ACC112 (cell line): ENCODE results near the gene CBX4.

ENCODE experiments used
- H2AFZ ChIP-seq: fragments of 200-600 bp; sonication (generic); one replicate; pipeline ENCODE4 v1.6.0; 2017; ENCODE audit warnings: antibody characterized with exemption, low read length; ENCODE audit not compliant: unreplicated experiment
- H3K27ac ChIP-seq: fragments of 200-600 bp; sonication (generic); 2 replicates; pipeline ENCODE4 v1.5.1; 2014; ENCODE audit warnings: low read depth, mild to moderate bottlenecking, antibody characterized with exemption, low read length, moderate library complexity
- H3K27me3 ChIP-seq: fragments of 200-600 bp; sonication (generic); 2 replicates; pipeline ENCODE4 v1.6.1; 2014; ENCODE audit warnings: mild to moderate bottlenecking, antibody characterized with exemption, low read length, moderate library complexity, mixed read lengths; ENCODE audit not compliant: insufficient read depth
- H3K36me3 ChIP-seq: fragments of 200-600 bp; sonication (generic); 2 replicates; pipeline ENCODE4 v1.6.1; 2016; ENCODE audit warnings: mild to moderate bottlenecking, antibody characterized with exemption, low read length, moderate library complexity, mixed read lengths; ENCODE audit not compliant: insufficient read depth
- H3K4me1 ChIP-seq: fragments of 200-600 bp; sonication (generic); one replicate; pipeline ENCODE4 v1.6.1; 2016; ENCODE audit warnings: low read length, mixed read lengths; ENCODE audit not compliant: insufficient read depth, unreplicated experiment, control insufficient read depth
- H3K4me3 ChIP-seq: fragments of 200-600 bp; sonication (generic); 2 replicates; pipeline ENCODE4 v1.5.1; 2014; ENCODE audit warnings: mild to moderate bottlenecking, low read depth, low read length
- H3K79me2 ChIP-seq: fragments of 200-600 bp; sonication (generic); one replicate; pipeline ENCODE4 v1.6.0; 2016; ENCODE audit warnings: low read length; ENCODE audit not compliant: control insufficient read depth, unreplicated experiment, insufficient read depth

The CBX4 gene

DNA sequence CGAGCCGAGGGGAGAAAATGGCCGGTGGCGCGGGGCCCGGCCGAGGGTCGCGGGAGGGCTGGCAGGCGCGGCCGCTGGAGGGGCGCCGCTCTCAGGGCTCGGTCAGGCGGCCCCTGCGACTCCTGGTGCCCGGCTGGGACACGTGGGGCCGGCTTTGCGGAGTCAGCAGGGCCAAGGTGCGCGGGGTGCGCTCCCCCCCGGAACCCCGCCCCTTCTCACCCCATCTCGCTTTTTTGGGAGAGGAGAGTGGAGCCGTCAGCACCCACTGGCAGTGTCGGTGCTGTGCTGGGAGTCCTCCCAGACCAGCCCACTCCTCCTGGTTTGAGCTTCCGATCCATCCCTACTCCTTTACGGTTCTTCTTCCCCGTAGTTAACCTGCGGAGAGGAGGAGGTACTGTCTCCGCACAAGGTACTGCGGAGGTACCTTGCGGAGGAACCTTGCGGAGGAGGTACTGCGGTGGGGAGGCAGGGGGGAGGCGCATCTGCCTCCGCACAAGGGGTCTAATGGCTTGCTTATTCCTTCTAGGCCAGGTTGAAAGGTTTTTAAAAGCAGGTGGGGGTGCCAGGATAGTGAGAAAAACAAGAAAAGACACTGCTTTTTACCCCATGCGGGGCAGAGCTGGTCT lies 23.3 kb downstream of the CBX4 start:
- Histone ChIP-seq H3K36me3 (no peaks in the 10 kb centered on the region), H3K27me3 (peaks cover 53% of the 10 kb centered on the region), H3K4me3 (no peak overlapping the region), H2AFZ (no peak overlapping the region), H3K4me1 (peaks cover 15% of the 10 kb centered on the region), H3K27ac (no peak overlapping the region), H3K79me2 (no peaks in the 10 kb centered on the region)

GRCh38 chr17:79814974-79815835 lies 24.0 kb downstream of the CBX4 start:
- no peak overlapping the region for H3K27ac ChIP-seq
- no peaks in the 10 kb centered on the region for H3K79me2 ChIP-seq
- no peak overlapping the region for H2AFZ ChIP-seq
- H3K4me3 ChIP-seq: peak overlapping the region; percentile 57
- H3K4me1 ChIP-seq: peaks cover 15% of the 10 kb centered on the region
- H3K36me3 ChIP-seq: no peaks in the 10 kb centered on the region
- H3K27me3 ChIP-seq: peaks cover 60% of the 10 kb centered on the region

- Histone ChIP-seq H3K36me3 (no peaks in the 10 kb centered on the region), H3K79me2 (no peaks in the 10 kb centered on the region), H3K27ac (no peak overlapping the region), H2AFZ (no peak overlapping the region), H3K4me1 (peaks cover 15% of the 10 kb centered on the region), H3K27me3 (peaks cover 62% of the 10 kb centered on the region), H3K4me3 (peak overlapping the region; percentile 57)
These were observed 24.9 kb downstream of the CBX4 start for GRCh38 chr17:79814127-79814973.

- Histone ChIP-seq H2AFZ (peak overlapping the region; percentile 49), H3K36me3 (no peaks in the 10 kb centered on the region), H3K4me1 (peaks cover 15% of the 10 kb centered on the region), H3K27ac (no peak overlapping the region), H3K4me3 (peak overlapping the region; percentile 69), H3K79me2 (no peaks in the 10 kb centered on the region), H3K27me3 (peaks cover 71% of the 10 kb centered on the region)
These were observed 25.7 kb downstream of the CBX4 start for GRCh38 chr17:79813297-79814126.

DNA sequence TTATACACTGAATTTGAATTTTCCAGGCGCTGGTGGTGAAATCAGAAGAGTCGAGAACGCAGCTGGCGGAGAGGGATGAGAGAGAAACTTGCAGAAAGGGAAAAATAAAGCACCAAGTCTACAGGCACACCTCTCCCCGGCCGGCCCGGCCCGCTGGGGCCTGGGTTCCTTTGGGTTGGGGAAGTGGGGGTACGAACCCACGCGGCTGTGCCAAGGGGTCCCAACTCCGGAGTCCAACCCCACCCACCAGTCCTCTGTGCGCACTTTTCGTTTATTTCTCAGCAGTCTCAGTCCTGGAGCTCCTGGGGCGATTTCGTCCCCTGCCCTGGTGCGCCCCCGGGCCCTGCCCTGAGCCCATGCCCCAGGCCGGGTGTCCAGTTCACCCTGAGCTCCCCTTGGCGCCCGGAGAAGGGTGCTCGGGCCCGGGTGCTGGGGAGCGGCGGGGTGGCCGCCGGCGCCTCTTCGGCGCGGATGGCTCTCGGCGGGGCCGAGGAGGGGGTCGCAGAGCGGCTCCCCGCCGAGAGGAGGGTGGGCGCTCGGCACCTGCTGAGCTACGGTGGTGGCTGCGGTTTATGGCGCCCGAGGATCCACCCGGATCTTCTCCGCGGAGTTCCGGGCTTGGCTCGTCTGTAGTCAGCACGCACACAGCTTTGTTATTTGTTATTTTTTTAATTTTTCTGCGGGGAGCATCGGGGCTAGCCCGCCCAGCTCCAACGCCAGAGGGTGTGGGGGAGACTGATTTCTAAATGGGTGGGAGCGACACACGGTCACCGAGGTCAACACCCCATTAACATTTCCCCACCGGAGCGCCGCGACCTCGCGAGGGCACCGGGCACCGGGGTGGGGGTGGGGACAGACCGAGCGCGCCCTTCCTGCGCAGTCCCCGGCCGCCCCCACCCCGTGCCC lies 26.6 kb downstream of the CBX4 start:
- Histone ChIP-seq H3K27ac (no peak overlapping the region), H3K27me3 (peaks cover 80% of the 10 kb centered on the region), H2AFZ (peak overlapping the region; percentile 49), H3K36me3 (no peaks in the 10 kb centered on the region), H3K4me1 (peaks cover 15% of the 10 kb centered on the region), H3K4me3 (peak overlapping the region; percentile 69), H3K79me2 (no peaks in the 10 kb centered on the region)

DNA sequence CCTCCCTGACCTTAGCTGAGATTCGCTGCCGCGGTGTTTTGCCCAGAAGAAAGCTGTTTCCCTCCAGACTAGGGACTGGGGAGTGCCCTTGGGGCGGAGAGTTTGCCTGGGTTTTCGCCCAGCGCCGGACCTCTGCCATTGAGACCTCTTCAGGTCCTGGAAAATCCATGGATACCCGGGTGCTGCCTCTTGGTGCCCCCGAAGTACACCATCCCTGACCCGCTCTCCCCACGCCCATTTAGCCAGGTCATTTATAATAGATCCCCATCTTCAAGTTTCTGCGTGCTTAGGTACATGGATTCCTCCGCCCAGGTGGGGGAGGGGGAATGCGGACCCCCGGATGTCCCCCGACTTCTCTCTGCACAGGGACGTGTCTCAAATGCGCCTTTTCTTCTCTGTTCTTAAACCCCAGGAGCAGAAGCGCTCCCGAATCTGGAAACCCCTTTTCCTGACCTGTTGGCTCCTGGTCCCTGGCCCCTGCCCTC lies 27.3 kb downstream of the CBX4 start:
- Histone ChIP-seq H3K36me3 (no peaks in the 10 kb centered on the region), H2AFZ (no peak overlapping the region), H3K79me2 (no peaks in the 10 kb centered on the region), H3K27me3 (peaks cover 83% of the 10 kb centered on the region), H3K27ac (no peak overlapping the region), H3K4me3 (peak overlapping the region; percentile 2), H3K4me1 (peaks cover 15% of the 10 kb centered on the region)

DNA sequence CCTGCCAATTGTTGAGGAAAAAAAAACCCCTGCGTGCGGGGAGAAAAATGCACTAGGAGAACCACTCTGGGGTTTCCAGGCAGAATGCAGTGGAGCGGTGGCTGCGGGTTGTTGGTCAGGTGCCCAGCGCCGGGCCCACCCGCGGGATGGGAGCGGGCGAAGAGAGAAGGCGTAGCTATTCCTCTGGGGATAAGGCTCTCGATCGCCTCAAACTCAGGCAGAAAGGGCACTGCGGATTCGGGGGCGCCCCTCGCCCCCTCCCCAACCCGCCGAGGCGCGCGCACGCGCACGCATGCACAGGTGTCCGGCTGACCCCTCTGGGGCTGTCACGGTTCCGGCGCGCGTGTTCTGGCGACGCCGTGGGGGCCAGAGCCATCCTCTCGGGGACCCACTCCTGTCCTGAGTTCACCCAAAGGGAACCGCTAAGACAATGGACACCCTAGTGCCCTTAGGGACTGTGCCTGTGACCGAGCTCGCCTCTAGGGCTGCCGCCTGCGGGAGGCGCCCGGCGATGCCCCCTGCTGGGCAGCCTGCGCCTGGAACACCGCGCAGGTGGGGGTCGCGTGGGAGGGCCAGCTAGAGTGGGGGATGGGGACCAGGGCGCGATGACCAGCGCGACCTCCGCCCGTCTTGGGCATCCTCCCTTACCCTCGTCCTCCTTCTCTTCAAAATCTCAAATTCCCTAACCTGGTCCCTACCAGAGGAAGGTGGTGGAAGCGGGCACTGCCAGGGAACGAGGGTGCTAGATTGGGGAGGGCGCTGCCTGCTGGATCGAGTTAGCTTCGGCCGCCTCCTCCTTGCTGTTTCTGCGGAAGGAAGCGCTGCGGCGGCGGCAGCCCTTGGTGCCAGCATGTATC lies 28.0 kb downstream of the CBX4 start:
- Histone ChIP-seq H3K4me3 (peak overlapping the region; percentile 2), H3K27me3 (peaks cover 83% of the 10 kb centered on the region), H3K27ac (no peak overlapping the region), H3K79me2 (no peaks in the 10 kb centered on the region), H2AFZ (no peak overlapping the region), H3K4me1 (peaks cover 15% of the 10 kb centered on the region), H3K36me3 (no peaks in the 10 kb centered on the region)

GRCh38 chr17:79810130-79811010 lies 28.9 kb downstream of the CBX4 start:
- Histone ChIP-seq H3K27me3 (peaks cover 84% of the 10 kb centered on the region), H2AFZ (peak overlapping the region; percentile 18), H3K4me3 (no peak overlapping the region), H3K4me1 (peaks cover 15% of the 10 kb centered on the region), H3K27ac (no peak overlapping the region), H3K36me3 (no peaks in the 10 kb centered on the region), H3K79me2 (no peaks in the 10 kb centered on the region)
